K562 (cell line): Measurements from ENCODE around the gene SETSIP. TPM values are rescaled to one million over a fixed set of nuclear protein-coding genes. Genes with fewer than 3 reads are reported as not detected.

Experiments used
- ATAC-seq: fragments of 200-7000 bp; cut with Tn5 transposase; 3 replicates; pipeline ENCODE4 v1.9.1; 2020; ENCODE audit warnings: moderate library complexity
- BruUV-seq: library from RNA; stranded (reverse); fragments of 400-500 nt; replicated peaks from 2 replicates; lab custom pipeline; 2021; lab: Mats Ljungman, UMichigan
- CTCF ChIA-PET: fragments of 300-600 bp; formaldehyde crosslinking; extraction: SDS; loops from one replicate; lab custom pipeline; 2021; ENCODE audit warnings: low intra/inter-chr PET ratio; lab: Yijun Ruan, JAX
- POLR2A ChIA-PET: fragments of 300-600, 350-650 bp; sonication (Branson Sonifier 250); formaldehyde crosslinking; extraction: SDS; loops from one replicate; lab custom pipeline; 2021; ENCODE audit warnings: antibody characterized with exemption, inconsistent platforms; lab: Yijun Ruan, JAX
- DNase-seq, 4 experiments: peaks; one replicate each; pipeline versions ENCODE4 v3.0.0 to v3.0.0-alpha.2; 2011 to 2018; ENCODE audit warnings: low spot score in 3 of 4, mixed read lengths in 3 of 4; ENCODE audit errors: extremely low read depth in 1 of 4
- FAIRE-seq: peaks from 2 replicates; lab custom pipeline; 2011; peaks lifted over from hg19 to GRCh38; lab: Jason Lieb, UNC
- H2AFZ ChIP-seq: 2 replicates; pipeline ENCODE4 v1.6.0; 2011; ENCODE audit warnings: low read depth, low read length, control low read depth, inconsistent platforms
- H3K27ac ChIP-seq: fragments of 200-600 bp; 3 replicates; pipeline ENCODE4 v1.8.0; 2011; ENCODE audit warnings: low read depth, mild to moderate bottlenecking, control low read depth, inconsistent platforms, low read length, moderate library complexity, mixed read lengths; ENCODE audit errors: extremely low read depth
- H3K27me3 ChIP-seq, 2 experiments: fragments of 300-600 bp in 1 of 2; 2 replicates in 1 of 2; 3 replicates in 1 of 2; pipeline versions ENCODE4 v1.6.0 to v1.8.0; 2011; ENCODE audit warnings: inconsistent platforms in 2 of 2, low read length in 2 of 2, mild to moderate bottlenecking in 1 of 2, mixed read lengths in 1 of 2, moderate library complexity in 1 of 2; ENCODE audit not compliant: control insufficient read depth in 2 of 2, insufficient read depth in 2 of 2
- H3K36me3 ChIP-seq: fragments of 300-600 bp; 3 replicates; pipeline ENCODE4 v1.8.0; 2011; ENCODE audit warnings: mild to moderate bottlenecking, low read length, inconsistent platforms; ENCODE audit not compliant: control insufficient read depth, insufficient read depth
- H3K4me1 ChIP-seq, 2 experiments: fragments of 200-600 bp in 1 of 2; replicated peaks in 1 of 2; 2 replicates in 1 of 2; 3 replicates in 1 of 2; pipeline versions ENCODE4 v1.5.1 to v1.8.0; 2011; ENCODE audit warnings: inconsistent platforms in 2 of 2, low read length in 2 of 2, mild to moderate bottlenecking in 1 of 2, mixed read lengths in 1 of 2, moderate library complexity in 1 of 2; ENCODE audit not compliant: control insufficient read depth in 2 of 2, insufficient read depth in 2 of 2
- H3K4me2 ChIP-seq: 2 replicates; pipeline ENCODE4 v1.6.1; 2011; ENCODE audit warnings: low read length, control low read depth, inconsistent platforms, mixed read lengths; ENCODE audit not compliant: insufficient read depth
- H3K4me3 ChIP-seq: fragments of 200-600 bp; sonication (generic), shearing (Covaris generic); 2 replicates; pipeline ENCODE4 v1.5.1; 2016; ENCODE audit warnings: control low read depth, inconsistent platforms
- H3K79me2 ChIP-seq: fragments of 200-600 bp; 3 replicates; pipeline ENCODE4 v1.8.0; 2011; ENCODE audit warnings: low read length, inconsistent platforms; ENCODE audit not compliant: control insufficient read depth, insufficient read depth
- H3K9ac ChIP-seq, 2 experiments: 2 replicates each; pipeline versions ENCODE4 v1.6.0 to v1.6.1; 2011; ENCODE audit warnings: low read depth in 2 of 2, low read length in 2 of 2, control low read depth in 1 of 2, inconsistent platforms in 1 of 2, mild to moderate bottlenecking in 1 of 2, mixed read lengths in 1 of 2; ENCODE audit not compliant: insufficient read depth in 1 of 2
- H3K9me1 ChIP-seq: one replicate; pipeline ENCODE4 v1.6.0; 2011; ENCODE audit warnings: inconsistent platforms, mild to moderate bottlenecking, low read length, moderate library complexity; ENCODE audit not compliant: control insufficient read depth, insufficient read depth
- H3K9me3 ChIP-seq: replicated peaks from 2 replicates; pipeline ENCODE4 v1.5.1; 2011; ENCODE audit warnings: low read depth, low read length, inconsistent platforms; ENCODE audit not compliant: control insufficient read depth, insufficient read depth
- H4K20me1 ChIP-seq: replicated peaks from 2 replicates; pipeline ENCODE4 v1.6.1; 2011; ENCODE audit warnings: low read length, inconsistent platforms, mixed read lengths; ENCODE audit not compliant: control insufficient read depth, insufficient read depth
- EGR1 ChIP-seq: fragments of 450-650 bp; conservative IDR thresholded peaks from 2 replicates; pipeline ENCODE4 v1.6.1; 2017; ENCODE audit warnings: mild to moderate bottlenecking
- EP300 ChIP-seq: IDR thresholded peaks from 2 replicates; pipeline ENCODE4 v1.6.1; 2012; ENCODE audit warnings: low read length, improper control_type of control experiment
- HDAC3 ChIP-seq: fragments of 450-650 bp; IDR thresholded peaks from 2 replicates; pipeline ENCODE4 v1.6.1; 2018; ENCODE audit warnings: borderline replicate concordance, mild to moderate bottlenecking, moderate library complexity; ENCODE audit not compliant: partially characterized antibody
- KDM2B ChIP-seq: fragments of 250-450 bp; sonication (Bioruptor Pico); IDR thresholded peaks from 2 replicates; pipeline ENCODE4 v1.8.0; 2021; ENCODE audit warnings: mild to moderate bottlenecking, moderate library complexity
- KDM5B ChIP-seq: fragments of 200-600 bp; sonication (generic); IDR thresholded peaks from 2 replicates; pipeline ENCODE4 v1.6.1; 2012; ENCODE audit warnings: low read depth, mild to moderate bottlenecking, moderate library complexity, low read length, control low read depth, inconsistent platforms; ENCODE audit not compliant: insufficient replicate concordance
- MIER1 ChIP-seq: fragments of 450-650 bp; IDR thresholded peaks from 2 replicates; pipeline ENCODE4 v1.6.1; 2016; ENCODE audit warnings: antibody characterized with exemption, mild to moderate bottlenecking, low read depth
- RFX5 ChIP-seq: IDR thresholded peaks from 2 replicates; pipeline ENCODE4 v1.6.1; 2011; ENCODE audit warnings: low read depth, mild to moderate bottlenecking, improper control_type of control experiment, low read length
- RUNX1 ChIP-seq: sonication (generic); IDR thresholded peaks from 2 replicates; pipeline ENCODE4 v1.6.1; 2016; ENCODE audit warnings: antibody characterized with exemption, low read depth
- SMC3 ChIP-seq: conservative IDR thresholded peaks from 2 replicates; pipeline ENCODE4 v1.6.1; 2011; ENCODE audit warnings: low read depth, low read length, improper control_type of control experiment; ENCODE audit not compliant: insufficient read depth
- SNIP1 ChIP-seq: fragments of 450-650 bp; IDR thresholded peaks from 2 replicates; pipeline ENCODE4 v1.7.1; 2017; ENCODE audit warnings: low read depth, mild to moderate bottlenecking
- TCF7 ChIP-seq: sonication (generic); IDR thresholded peaks from 2 replicates; pipeline ENCODE4 v1.6.1; 2016; ENCODE audit warnings: antibody characterized with exemption, borderline replicate concordance
- ZNF318 ChIP-seq, 2 experiments: fragments of 450-650 bp; IDR thresholded peaks; 2 replicates each; pipeline ENCODE4 v1.6.1; 2016; ENCODE audit warnings: mild to moderate bottlenecking in 2 of 2, borderline replicate concordance in 1 of 2, low read depth in 1 of 2, moderate library complexity in 1 of 2
- ZNF695 ChIP-seq: fragments of 450-650 bp; formaldehyde crosslinking; IDR thresholded peaks from 2 replicates; pipeline ENCODE4 v1.4.0; 2020; ENCODE audit warnings: mild to moderate bottlenecking, moderate library complexity
- ZNF778 ChIP-seq: fragments of 450-650 bp; formaldehyde crosslinking; IDR thresholded peaks from 2 replicates; pipeline ENCODE4 v1.4.0; 2020; ENCODE audit warnings: mild to moderate bottlenecking, moderate library complexity
- WGBS: fragments of 100-300 bp; shearing (Covaris generic); methylation state at CpG from one replicate; pipeline ENCODE4 v1.1.6; 2016; ENCODE audit warnings: low coverage, mixed read lengths; ENCODE audit not compliant: insufficient coverage; ENCODE audit errors: missing lambda C conversion rate; 5-methylcytosine and 5-hydroxymethylcytosine counted together
- in situ Hi-C: fragments of 300-500 bp; cut with MboI; formaldehyde crosslinking; loops from 4 replicates; pipeline ENCODE4 v1.15.0; 2018; ENCODE audit warnings: inconsistent platforms, mixed read lengths
- intact Hi-C: fragments of 100-400 bp; cut with micrococcal nuclease; formaldehyde crosslinking; loops from 2 replicates; pipeline ENCODE4 v1.14.2; 2022
- polyA plus RNA-seq, 8 experiments: library from polyadenylated mRNA; depleted of rRNA in 4 of 8; stranded (reverse) in 5 of 8; unstranded in 3 of 8; fragments of >200 nt; fragmentation: Nextera tagmentation in 2 of 8; fragmentation: Illumina TruSeq in 1 of 8; extraction: Ambion mirVana in 2 of 8; extraction: Trizol in 1 of 8; gene quantifications; 2 replicates each; pipeline versions ENCODE4 v1.2.1 to v1.2.3, GENCODE V29; 2011 to 2014; ENCODE audit warnings: inconsistent platforms in 1 of 8, missing spikeins in 1 of 8
- total RNA-seq, 7 experiments: library from RNA; depleted of rRNA in 6 of 7; stranded (reverse); fragments of >200 nt in 6 of 7; fragmentation: Illumina TruSeq in 2 of 7; extraction: Trizol in 2 of 7; gene quantifications; 2 replicates each; pipeline versions ENCODE4 v1.2.1 to v1.2.3, GENCODE V29; 2011 to 2021; ENCODE audit warnings: low replicate concordance in 1 of 7

Gene SETSIP
- total and polyA plus RNA-seq, 9 of the 15 experiments (the other 6 are each of a cell fraction or from before 2014, with no cell fraction given): 0.22 to 0.43 TPM; not detected in 7

- Histone ChIP-seq H4K20me1 (no peaks in the 10 kb centered on the region), H3K9me1 (no peaks in the 10 kb centered on the region), H2AFZ (peak within 1 kb of the TSS; percentile 97), H3K4me2 (peak within 1 kb of the TSS; percentile 87), H3K36me3 (no peaks in the 10 kb centered on the region), H3K4me3 (peak within 1 kb of the TSS; percentile 56), H3K27me3 (no peaks in the 10 kb centered on the region), H3K9me3 (no peaks in the 10 kb centered on the region), H3K79me2 (no peaks in the 10 kb centered on the region), H3K27ac (peak within 1 kb of the TSS; percentile 58), H3K9ac (peak within 1 kb of the TSS; percentile 74 to 94), H3K4me1 (peaks cover 3 to 8% of the 10 kb centered on the region in 2 experiments; a peak in 3 of 5 replicates)
- intact Hi-C loops (no loop called here), in situ Hi-C loops (no loop called here)
- ATAC-seq: peak; percentile 97
- FAIRE-seq: peak; percentile 91
- TSS peak; percentile 64 for BruUV-seq
- WGBS: 1% methylated on average over 51 of the region's 55 CpGs
- ChIA-PET POLR2A (interaction anchor here (0.6 to 1.3 kb wide), 10 partner anchors 8 to 97 kb away, joined by 3 to 5 read pairs (median 3); no protein-coding TSS in a partner anchor), CTCF (no interaction called here)
- DNase-seq: peak; percentile 81 to 86 (median 84)
- no peak for TF ChIP-seq ZNF695 (CRISPR knock-in tag)
- no peak for TF ChIP-seq SNIP1
- TF ChIP-seq ZNF778 (CRISPR knock-in tag): no peak
- TF ChIP-seq SMC3: no peak
- no peak for TF ChIP-seq MIER1
- TF ChIP-seq EGR1: 0 out of 2 replicates have a peak, but pooled peaks have one; percentile 37
- no peak for TF ChIP-seq RFX5
- no peak for TF ChIP-seq RUNX1
- no peak for TF ChIP-seq ZNF318 (IDR thresholded peaks at IDR 0.05; ENCODE audit: borderline replicate concordance in 1 of 2, low read depth in 1 of 2)
- TF ChIP-seq EP300: no peak
- TF ChIP-seq KDM2B: no peak
- peak; percentile 73 for TF ChIP-seq KDM5B
- TF ChIP-seq TCF7: no peak
- TF ChIP-seq HDAC3: no peak
These were observed 5.1 kb upstream of the SETSIP start, which contains the start of gene BTBD8 for GRCh38 chr1:92080128-92080985. TSS of gene BTBD8 (plus strand) at chr1:92080345. CDS start at chr1:92080572, 227 bp downstream.
